Pancreas (tissue), 10 donors: ENCODE results near the gene CEP131. TPM values are rescaled to one million over a fixed set of nuclear protein-coding genes. Genes with fewer than 3 reads are reported as not detected.
"Not testable (repeated sequence)": the region's sequence is repeated elsewhere in the genome, so short reads cannot be mapped to it uniquely, and the experiment has no call there.

Experiments used
- ATAC-seq, 4 donors: fragments of 200-7000 bp; cut with Tn5 transposase; one replicate each; pipeline versions ENCODE4 v1.8.0 to v1.9.1; 2020; ENCODE audit warnings: mild to moderate bottlenecking in 4 of 4, moderate library complexity in 4 of 4
- DNase-seq, 6 donors: peaks; one replicate each; pipeline ENCODE4 v3.0.0-alpha.2; 2020
- FAIRE-seq: peaks from 2 replicates; lab custom pipeline; 2012; peaks lifted over from hg19 to GRCh38; lab: Jason Lieb, UNC
- H3K27ac ChIP-seq, 4 donors: fragments of 200-600 bp; sonication (generic); 1 replicate in 3 of 4; 2 replicates in 1 of 4; pipeline versions ENCODE4 v1.5.0 to v1.8.0; 2020
- H3K27me3 ChIP-seq, 4 donors: fragments of 200-600 bp; one replicate each; pipeline ENCODE4 v1.8.0; 2021
- H3K36me3 ChIP-seq, 3 donors: fragments of 200-600 bp; sonication (generic) in 1 of 3; one replicate each; pipeline versions ENCODE4 v1.5.0 to v1.8.0; 2020 to 2021
- H3K4me1 ChIP-seq, 3 donors: fragments of 200-600 bp; one replicate each; pipeline ENCODE4 v1.8.0; 2021
- H3K4me3 ChIP-seq, 4 donors: fragments of 200-600 bp; sonication (generic) in 2 of 4; one replicate each; pipeline versions ENCODE4 v1.5.0 to v1.8.0; 2020 to 2021
- H3K9me3 ChIP-seq, 4 donors: fragments of 200-600 bp; one replicate each; pipeline ENCODE4 v1.8.0; 2021
- WGBS, 2 donors: extraction: QIAGEN DNeasy Blood & Tissue Kit; methylation state at CpG; one replicate each; pipeline ENCODE4 v1.1.7; 2013; 5-methylcytosine and 5-hydroxymethylcytosine counted together
- intact Hi-C, 3 donors: fragments of 100-400 bp; cut with DNase I; formaldehyde crosslinking; loops; one replicate each; pipeline versions ENCODE4 v1.11.1 to v1.14.2; 2022
- polyA plus RNA-seq, 2 donors: library from polyadenylated mRNA; stranded (reverse); fragments of 200-250 nt; gene quantifications; one replicate each; pipeline ENCODE4 v1.2.3, GENCODE V29; 2013
- total RNA-seq, 6 donors: library from RNA; stranded (reverse); fragmentation: NEBNext Ultra II Directional in 4 of 6; extraction: Animal tissue kit (Norgen Biotek cat#: 25700) in 4 of 6; gene quantifications; one replicate each; pipeline versions ENCODE4 v1.2.1 to v1.2.4, GENCODE V29; 2021 to 2023
- TF ChIP-seq, protein P1 (sequence below), 4 donors: fragments of 200-600 bp; sonication (generic) in 3 of 4; IDR thresholded peaks; one replicate each; pipeline versions ENCODE4 v1.5.0 to v1.8.0; 2021; ENCODE audit warnings: antibody characterized with exemption in 4 of 4
- donor health status: healthy with polysubstance abuse.
- donor health status: DM: no; HTN: no; CAD: no; lungs with moderate emphysema.
- donor health status: DM: no; HTN: no; CAD: no.
- donor health status: control.
- donor health status: control.
- donor health status: Bipolar disorder and iron deficiency.
- donor health status: DM: yes; HTN: yes; CAD: no.
- donor health status: DM: no; HTN: no; CAD: no.
- donor health status: DM: no; HTN: no; CAD: no.
- donor health status: DM: yes; HTN: yes; CAD: no.

The CEP131 gene
- total and polyA plus RNA-seq, 8 donors, result 3.4 to 22.8 (median 4.6) TPM

DNA sequence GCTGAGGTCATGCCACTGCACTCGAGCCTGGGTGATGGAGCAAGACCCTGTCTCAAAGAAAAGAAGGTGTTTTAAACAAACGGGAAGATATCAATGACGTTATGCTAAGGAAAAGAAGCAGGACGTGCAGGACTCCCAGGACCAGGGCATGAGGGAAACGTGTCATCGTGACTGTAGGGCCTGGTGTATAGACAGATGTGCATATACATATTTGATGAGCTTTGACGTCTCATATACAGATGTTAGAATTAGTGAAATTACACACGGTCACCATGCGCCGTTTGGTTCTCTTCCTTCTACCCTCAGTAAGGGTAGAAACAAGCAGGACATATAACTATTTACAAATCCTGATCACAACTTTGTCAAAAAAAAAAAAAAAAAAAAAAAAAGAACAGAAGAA lies 75.1 kb downstream of the CEP131 start:
- ATAC-seq, result no peak
- 80 to 83% methylated on average over 10 of the region's 10 CpGs for WGBS, 2 donors
- TF ChIP-seq, protein P1, sequence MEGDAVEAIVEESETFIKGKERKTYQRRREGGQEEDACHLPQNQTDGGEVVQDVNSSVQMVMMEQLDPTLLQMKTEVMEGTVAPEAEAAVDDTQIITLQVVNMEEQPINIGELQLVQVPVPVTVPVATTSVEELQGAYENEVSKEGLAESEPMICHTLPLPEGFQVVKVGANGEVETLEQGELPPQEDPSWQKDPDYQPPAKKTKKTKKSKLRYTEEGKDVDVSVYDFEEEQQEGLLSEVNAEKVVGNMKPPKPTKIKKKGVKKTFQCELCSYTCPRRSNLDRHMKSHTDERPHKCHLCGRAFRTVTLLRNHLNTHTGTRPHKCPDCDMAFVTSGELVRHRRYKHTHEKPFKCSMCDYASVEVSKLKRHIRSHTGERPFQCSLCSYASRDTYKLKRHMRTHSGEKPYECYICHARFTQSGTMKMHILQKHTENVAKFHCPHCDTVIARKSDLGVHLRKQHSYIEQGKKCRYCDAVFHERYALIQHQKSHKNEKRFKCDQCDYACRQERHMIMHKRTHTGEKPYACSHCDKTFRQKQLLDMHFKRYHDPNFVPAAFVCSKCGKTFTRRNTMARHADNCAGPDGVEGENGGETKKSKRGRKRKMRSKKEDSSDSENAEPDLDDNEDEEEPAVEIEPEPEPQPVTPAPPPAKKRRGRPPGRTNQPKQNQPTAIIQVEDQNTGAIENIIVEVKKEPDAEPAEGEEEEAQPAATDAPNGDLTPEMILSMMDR (IDR thresholded peaks at IDR 0.05), result no peak
- H3K9me3 ChIP-seq, result no peaks in the 10 kb centered on the region
- H3K36me3 ChIP-seq, result no peaks in the 10 kb centered on the region
- H3K4me1 ChIP-seq, result peaks cover 0 to 3% (median 0%) of the 10 kb centered on the region in 3 donors
- H3K27me3 ChIP-seq, result no peaks in the 10 kb centered on the region
- no peak overlapping the region for H3K4me3 ChIP-seq
- DNase-seq, result no peak
- FAIRE-seq, result no peak
- intact Hi-C loops, result no loop called here
- H3K27ac ChIP-seq, result no peak overlapping the region

DNA sequence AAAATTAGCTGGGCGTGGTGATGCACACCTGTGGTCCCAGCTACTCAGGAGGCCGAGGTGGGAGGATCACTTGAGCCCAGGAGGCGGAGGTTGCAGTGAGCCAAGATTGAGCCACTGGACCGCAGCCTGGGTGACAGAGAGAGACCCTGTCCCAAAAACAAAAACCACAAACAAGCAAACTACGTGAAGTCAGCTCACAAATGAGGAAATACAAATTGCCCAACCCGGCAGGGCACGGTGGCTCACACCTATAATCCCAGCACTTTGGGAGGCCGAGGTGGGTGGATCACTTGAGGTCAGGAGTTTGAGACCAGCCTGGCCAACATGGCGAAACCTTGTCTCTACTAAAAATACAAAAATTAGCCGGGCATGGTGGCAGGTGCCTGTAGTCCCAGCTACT lies 76.6 kb downstream of the CEP131 start:
- H3K9me3 ChIP-seq, H3K4me3 ChIP-seq, ATAC-seq, H3K27ac ChIP-seq, DNase-seq, H3K4me1 ChIP-seq, H3K36me3 ChIP-seq, FAIRE-seq, intact Hi-C loops, H3K27me3 ChIP-seq: not testable (repeated sequence)
- WGBS, 2 donors, result 84 to 86% methylated on average over 8 to 10 of the region's 10 CpGs

DNA sequence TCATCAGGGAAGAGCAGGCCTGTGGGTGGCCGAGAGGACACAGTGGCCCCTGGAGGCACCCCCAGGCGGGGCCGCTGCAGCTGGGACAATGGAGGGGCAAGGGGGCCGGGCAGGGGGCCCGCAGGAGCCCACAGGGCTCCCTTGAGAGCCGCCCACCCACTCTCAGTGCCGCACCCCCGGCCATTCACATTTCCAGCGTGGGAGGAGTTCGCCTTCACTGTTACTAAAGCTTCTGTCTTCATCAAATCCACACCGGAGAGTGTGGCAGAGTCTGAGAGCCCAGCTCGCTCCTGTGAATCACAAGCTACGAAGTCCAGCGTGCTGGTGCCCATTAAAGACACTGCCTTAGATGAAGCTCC lies 78.4 kb downstream of the CEP131 start:
- DNase-seq, result no peak
- WGBS, 2 donors, result 89 to 93% methylated on average over 12 to 14 of the region's 14 CpGs
- intact Hi-C loops, result loop anchor here in 2 of 3 donors (5.0 kb wide), 3 partner anchors 48 to 393 kb away; no protein-coding TSS in a partner anchor
- H3K27me3 ChIP-seq, result no peaks in the 10 kb centered on the region
- no peak for ATAC-seq
- H3K36me3 ChIP-seq, result no peaks in the 10 kb centered on the region
- no peak overlapping the region for H3K27ac ChIP-seq
- no peak for FAIRE-seq
- H3K9me3 ChIP-seq, result no peaks in the 10 kb centered on the region
- H3K4me1 ChIP-seq, result peaks cover 0 to 3% (median 0%) of the 10 kb centered on the region in 3 donors
- no peak overlapping the region for H3K4me3 ChIP-seq
- TF ChIP-seq, protein P1 (IDR thresholded peaks at IDR 0.05), result no peak

- no peak for FAIRE-seq
- intact Hi-C loops, result loop anchor here in 2 of 3 donors (5.0 kb wide), 3 partner anchors 48 to 393 kb away; no protein-coding TSS in a partner anchor
- Histone ChIP-seq H3K4me1 (peaks cover 0 to 3% (median 0%) of the 10 kb centered on the region in 3 donors), H3K27ac (no peak overlapping the region), H3K27me3 (no peaks in the 10 kb centered on the region), H3K36me3 (no peaks in the 10 kb centered on the region), H3K4me3 (no peak overlapping the region), H3K9me3 (no peaks in the 10 kb centered on the region)
- 83 to 87% methylated on average over 17 of the region's 17 CpGs for WGBS, 2 donors
- ATAC-seq, result peak in 1 of 4 donors; percentile 2
- TF ChIP-seq, protein P1 (IDR thresholded peaks at IDR 0.05), result no peak
- DNase-seq, result no peak
These were observed 78.9 kb downstream of the CEP131 start for GRCh38 chr17:81143717-81144422.

- Histone ChIP-seq H3K4me1 (peaks cover 0 to 3% (median 0%) of the 10 kb centered on the region in 3 donors), H3K27me3 (no peaks in the 10 kb centered on the region), H3K36me3 (no peaks in the 10 kb centered on the region), H3K4me3 (no peak overlapping the region), H3K27ac (no peak overlapping the region), H3K9me3 (no peaks in the 10 kb centered on the region)
- ATAC-seq (peak; percentile 19 to 59 (median 52)), FAIRE-seq (no peak), DNase-seq (peak in 1 of 6 donors; percentile 42)
- WGBS, 2 donors, result 38 to 54% methylated on average over 11 of the region's 11 CpGs
- TF ChIP-seq, protein P1 (IDR thresholded peaks at IDR 0.05), result no peak
- intact Hi-C loops, result loop anchor here in 2 of 3 donors (5.0 kb wide), 3 partner anchors 49 to 394 kb away; no protein-coding TSS in a partner anchor
These were observed 79.6 kb downstream of the CEP131 start for GRCh38 chr17:81143200-81143527.
